Measurements from ENCODE around the gene SHKBP1.
"Not testable (repeated sequence)": the region's sequence is repeated elsewhere in the genome, so short reads cannot be mapped to it uniquely, and the experiment has no call there.

SHKBP1 gene

GRCh38 chr19:40589591-40590429 is 13.1 kb downstream of the SHKBP1 start:
- ATAC-seq = no peak
- TF ChIP-seq ISL1 (CRISPR knock-in tag; IDR thresholded peaks at IDR 0.05) (no peak), GLIS3 (CRISPR knock-in tag; IDR thresholded peaks at IDR 0.05) (no peak), ZFP3 (CRISPR knock-in tag; IDR thresholded peaks at IDR 0.05) (no peak)

GRCh38 chr19:40590464-40591265 is 14.0 kb downstream of the SHKBP1 start:
- ATAC-seq = no peak
- TF ChIP-seq SNAI2 (CRISPR knock-in tag; IDR thresholded peaks at IDR 0.05) (no peak), ESRRG (CRISPR knock-in tag; IDR thresholded peaks at IDR 0.05) (no peak), ZNF565 (CRISPR knock-in tag; conservative IDR thresholded peaks at IDR 0.05; ENCODE audit: low read depth) (no peak), ZC3H10 (CRISPR knock-in tag; IDR thresholded peaks at IDR 0.05) (no peak), TCF4 (CRISPR knock-in tag; IDR thresholded peaks at IDR 0.05; ENCODE audit: borderline replicate concordance) (no peak), ZFP3 (CRISPR knock-in tag; IDR thresholded peaks at IDR 0.05) (no peak), PPARA (CRISPR knock-in tag; IDR thresholded peaks at IDR 0.05; ENCODE audit: borderline replicate concordance) (no peak), PATZ1 (CRISPR knock-in tag; IDR thresholded peaks at IDR 0.05; ENCODE audit: borderline replicate concordance) (no peak), ZFP30 (CRISPR knock-in tag; IDR thresholded peaks at IDR 0.05) (no peak)

DNA sequence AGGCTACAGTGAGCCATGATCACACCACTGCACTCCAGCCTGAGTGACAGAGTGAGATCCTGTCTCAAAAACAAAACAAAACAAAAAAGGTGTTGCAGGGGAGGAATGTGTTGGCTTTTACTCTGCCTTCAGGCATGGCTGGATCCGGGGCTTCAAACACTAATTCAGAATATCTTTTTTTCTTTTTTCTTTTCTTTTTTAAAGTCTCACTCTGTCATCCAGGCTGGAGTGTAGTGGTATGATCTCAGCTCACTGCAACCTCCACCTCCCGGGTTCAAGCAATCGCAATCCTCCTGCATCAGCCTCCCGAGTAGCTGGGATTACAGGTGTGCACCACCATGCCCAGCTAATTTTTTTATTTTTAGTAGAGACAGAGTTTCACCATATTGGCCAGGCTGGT is 15.1 kb downstream of the SHKBP1 start:
- not testable (repeated sequence) for ATAC-seq

- peak; percentile 72 for ATAC-seq
- no peak for TF ChIP-seq GLIS3 (CRISPR knock-in tag; IDR thresholded peaks at IDR 0.05)
- no peak for TF ChIP-seq ZFP30 (CRISPR knock-in tag; IDR thresholded peaks at IDR 0.05)
- TF ChIP-seq SNAI2 (CRISPR knock-in tag; IDR thresholded peaks at IDR 0.05) = no peak
- no peak for TF ChIP-seq ZFP3 (CRISPR knock-in tag; IDR thresholded peaks at IDR 0.05)
- TF ChIP-seq, protein P1, sequence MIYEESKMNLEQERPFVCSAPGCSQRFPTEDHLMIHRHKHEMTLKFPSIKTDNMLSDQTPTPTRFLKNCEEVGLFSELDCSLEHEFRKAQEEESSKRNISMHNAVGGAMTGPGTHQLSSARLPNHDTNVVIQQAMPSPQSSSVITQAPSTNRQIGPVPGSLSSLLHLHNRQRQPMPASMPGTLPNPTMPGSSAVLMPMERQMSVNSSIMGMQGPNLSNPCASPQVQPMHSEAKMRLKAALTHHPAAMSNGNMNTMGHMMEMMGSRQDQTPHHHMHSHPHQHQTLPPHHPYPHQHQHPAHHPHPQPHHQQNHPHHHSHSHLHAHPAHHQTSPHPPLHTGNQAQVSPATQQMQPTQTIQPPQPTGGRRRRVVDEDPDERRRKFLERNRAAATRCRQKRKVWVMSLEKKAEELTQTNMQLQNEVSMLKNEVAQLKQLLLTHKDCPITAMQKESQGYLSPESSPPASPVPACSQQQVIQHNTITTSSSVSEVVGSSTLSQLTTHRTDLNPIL (CRISPR knock-in tag; IDR thresholded peaks at IDR 0.05; ENCODE audit: low read depth) = no peak
- TF ChIP-seq ISL1 (CRISPR knock-in tag; IDR thresholded peaks at IDR 0.05) = no peak
- no peak for TF ChIP-seq ARNTL (CRISPR knock-in tag; IDR thresholded peaks at IDR 0.05; ENCODE audit: borderline replicate concordance, low read depth)
- no peak for TF ChIP-seq CSDC2 (CRISPR knock-in tag; IDR thresholded peaks at IDR 0.05)
- no peak for TF ChIP-seq ZC3H10 (CRISPR knock-in tag; IDR thresholded peaks at IDR 0.05)
- no peak for TF ChIP-seq ZNF70 (CRISPR knock-in tag; IDR thresholded peaks at IDR 0.05)
Observed at GRCh38 chr19:40592170-40592569, 15.5 kb downstream of the SHKBP1 start.

- ATAC-seq = no peak
- no peak for TF ChIP-seq ZNF565 (CRISPR knock-in tag; conservative IDR thresholded peaks at IDR 0.05; ENCODE audit: low read depth)
- TF ChIP-seq RARB (CRISPR knock-in tag; IDR thresholded peaks at IDR 0.05) = no peak
- no peak for TF ChIP-seq GLIS3 (CRISPR knock-in tag; IDR thresholded peaks at IDR 0.05)
- no peak for TF ChIP-seq ZFP3 (CRISPR knock-in tag; IDR thresholded peaks at IDR 0.05)
- TF ChIP-seq TOX (CRISPR knock-in tag; IDR thresholded peaks at IDR 0.05; ENCODE audit: borderline replicate concordance) = no peak
- no peak for TF ChIP-seq ZFP30 (CRISPR knock-in tag; IDR thresholded peaks at IDR 0.05)
- TF ChIP-seq, protein P2, sequence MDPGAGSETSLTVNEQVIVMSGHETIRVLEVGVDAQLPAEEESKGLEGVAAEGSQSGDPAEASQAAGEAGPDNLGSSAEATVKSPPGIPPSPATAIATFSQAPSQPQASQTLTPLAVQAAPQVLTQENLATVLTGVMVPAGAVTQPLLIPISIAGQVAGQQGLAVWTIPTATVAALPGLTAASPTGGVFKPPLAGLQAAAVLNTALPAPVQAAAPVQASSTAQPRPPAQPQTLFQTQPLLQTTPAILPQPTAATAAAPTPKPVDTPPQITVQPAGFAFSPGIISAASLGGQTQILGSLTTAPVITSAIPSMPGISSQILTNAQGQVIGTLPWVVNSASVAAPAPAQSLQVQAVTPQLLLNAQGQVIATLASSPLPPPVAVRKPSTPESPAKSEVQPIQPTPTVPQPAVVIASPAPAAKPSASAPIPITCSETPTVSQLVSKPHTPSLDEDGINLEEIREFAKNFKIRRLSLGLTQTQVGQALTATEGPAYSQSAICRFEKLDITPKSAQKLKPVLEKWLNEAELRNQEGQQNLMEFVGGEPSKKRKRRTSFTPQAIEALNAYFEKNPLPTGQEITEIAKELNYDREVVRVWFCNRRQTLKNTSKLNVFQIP (CRISPR knock-in tag; IDR thresholded peaks at IDR 0.05; ENCODE audit: borderline replicate concordance, low read depth) = no peak
Observed at GRCh38 chr19:40594255-40594654, 17.6 kb downstream of the SHKBP1 start.

DNA sequence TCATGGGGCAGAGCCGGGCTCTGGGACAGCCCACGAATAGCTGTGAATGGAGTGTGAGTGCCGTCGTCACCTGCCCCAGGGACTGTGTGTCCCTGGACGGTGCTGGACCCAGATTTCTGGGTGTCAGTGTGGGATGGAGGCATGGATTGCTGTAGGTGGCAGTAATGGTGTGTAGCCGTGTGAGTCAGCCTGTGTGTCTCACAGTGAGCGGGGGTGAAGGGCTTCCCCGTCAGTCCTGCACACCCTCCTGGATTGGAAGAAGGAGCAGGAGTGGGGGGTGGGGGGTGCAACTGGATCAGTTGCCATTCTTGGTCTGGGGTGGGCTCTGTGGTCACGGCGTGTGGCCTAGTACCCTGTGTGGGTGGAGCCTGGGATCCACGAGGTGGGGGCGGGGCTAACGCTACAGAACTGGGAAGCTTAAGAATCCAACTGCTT is 18.0 kb downstream of the SHKBP1 start:
- no peak for ATAC-seq
- TF ChIP-seq SNAI2 (CRISPR knock-in tag; IDR thresholded peaks at IDR 0.05) (no peak), TSHZ2 (CRISPR knock-in tag; IDR thresholded peaks at IDR 0.05) (no peak), ZNF70 (CRISPR knock-in tag; IDR thresholded peaks at IDR 0.05) (no peak)
- TF ChIP-seq, protein P2 (CRISPR knock-in tag; IDR thresholded peaks at IDR 0.05; ENCODE audit: borderline replicate concordance, low read depth) = no peak

Data from SK-N-SH treated with all-trans-retinoic acid at 6 μM for 48 hours (cell line).